Suprapubic skin (tissue), 3 donors: ENCODE data around the gene SERTAD1.

Experiments used
- EP300 ChIP-seq: sonication (generic); formaldehyde crosslinking; IDR thresholded peaks from one replicate; pipeline ENCODE4 v1.6.1; 2017; ENCODE audit warnings: antibody characterized with exemption
- TF ChIP-seq, protein P1 (sequence below), 2 donors: fragments of 200-600 bp in 1 of 2; fragments of 450-650 bp in 1 of 2; sonication (generic) in 1 of 2; IDR thresholded peaks; one replicate each; pipeline ENCODE4 v1.5.1; 2016 to 2019; ENCODE audit warnings: antibody characterized with exemption in 2 of 2, mild to moderate bottlenecking in 1 of 2, moderate library complexity in 1 of 2

DNA sequence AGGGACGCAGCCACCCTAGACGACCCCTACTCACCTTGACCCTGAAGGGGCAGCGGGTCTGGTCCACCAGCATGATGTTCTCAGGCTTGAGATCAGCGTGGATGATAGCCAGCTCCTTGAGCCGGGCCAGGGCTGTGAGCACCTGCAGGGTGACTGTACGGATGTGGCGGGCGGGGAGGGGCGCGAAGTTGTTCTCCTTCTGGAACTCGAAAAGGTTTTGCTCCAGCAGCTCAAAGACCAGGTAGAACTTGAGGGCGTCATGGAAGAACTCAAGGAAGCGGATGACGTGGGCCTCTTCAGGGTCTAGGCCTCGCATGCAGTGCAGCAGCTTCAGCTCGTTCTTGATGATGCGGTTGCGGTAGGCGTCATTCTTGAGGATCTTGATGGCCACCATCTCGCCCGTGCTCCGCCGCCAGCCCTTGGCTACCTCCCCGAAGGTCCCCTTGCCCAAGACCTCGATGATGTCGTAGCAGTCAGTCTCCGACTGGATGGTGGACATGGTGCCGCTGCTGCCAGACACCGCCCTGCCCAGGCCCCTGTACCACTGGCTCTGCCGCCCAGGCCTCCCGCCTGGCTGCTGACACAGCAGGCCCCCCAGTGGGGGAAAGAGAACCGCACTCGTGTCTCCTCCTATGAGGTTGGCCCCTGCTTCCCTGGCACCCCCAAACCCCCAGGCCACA lies 36.2 kb downstream of the SERTAD1 start:
- TF ChIP-seq EP300, result no peak
- TF ChIP-seq, protein P1, sequence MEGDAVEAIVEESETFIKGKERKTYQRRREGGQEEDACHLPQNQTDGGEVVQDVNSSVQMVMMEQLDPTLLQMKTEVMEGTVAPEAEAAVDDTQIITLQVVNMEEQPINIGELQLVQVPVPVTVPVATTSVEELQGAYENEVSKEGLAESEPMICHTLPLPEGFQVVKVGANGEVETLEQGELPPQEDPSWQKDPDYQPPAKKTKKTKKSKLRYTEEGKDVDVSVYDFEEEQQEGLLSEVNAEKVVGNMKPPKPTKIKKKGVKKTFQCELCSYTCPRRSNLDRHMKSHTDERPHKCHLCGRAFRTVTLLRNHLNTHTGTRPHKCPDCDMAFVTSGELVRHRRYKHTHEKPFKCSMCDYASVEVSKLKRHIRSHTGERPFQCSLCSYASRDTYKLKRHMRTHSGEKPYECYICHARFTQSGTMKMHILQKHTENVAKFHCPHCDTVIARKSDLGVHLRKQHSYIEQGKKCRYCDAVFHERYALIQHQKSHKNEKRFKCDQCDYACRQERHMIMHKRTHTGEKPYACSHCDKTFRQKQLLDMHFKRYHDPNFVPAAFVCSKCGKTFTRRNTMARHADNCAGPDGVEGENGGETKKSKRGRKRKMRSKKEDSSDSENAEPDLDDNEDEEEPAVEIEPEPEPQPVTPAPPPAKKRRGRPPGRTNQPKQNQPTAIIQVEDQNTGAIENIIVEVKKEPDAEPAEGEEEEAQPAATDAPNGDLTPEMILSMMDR (IDR thresholded peaks at IDR 0.05), result no peak
